Embryonic facial prominence (tissue), 1 donor: Measurements from ENCODE around the gene VANGL2.
A peak's percentile ranks its signal among the peaks of the same experiment; 100 is the strongest.

Experiments
- DNase-seq: peaks from one replicate; pipeline ENCODE4 v3.0.0-alpha.2; 2016; ENCODE audit errors: extremely low spot score

The VANGL2 gene

DNA sequence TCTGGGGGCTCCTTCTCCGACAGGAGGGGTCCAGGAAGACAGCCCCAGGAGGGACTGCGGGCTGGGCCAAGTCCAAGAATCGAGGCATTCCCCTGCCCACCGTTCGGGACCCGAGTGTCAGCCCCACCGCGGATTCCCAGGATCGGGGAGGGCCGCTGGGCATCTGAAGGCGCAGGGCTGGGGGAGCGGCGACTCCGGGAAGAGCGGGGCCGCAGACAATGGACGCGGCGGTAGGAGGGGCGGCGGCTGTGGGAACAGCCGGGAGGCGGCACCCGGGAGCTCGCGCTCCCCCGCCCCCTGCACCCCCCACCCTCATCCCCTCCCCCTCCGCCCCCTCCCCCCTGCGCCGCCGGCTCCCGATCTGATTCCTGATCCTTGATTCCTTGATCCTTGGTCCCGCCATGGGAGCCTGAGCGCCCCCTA, at the start of gene VANGL2:
VANGL2 (plus strand) TSS at position 342 of the 423 bp plus-strand sequence. CDS start 15,274 bp downstream, outside the sequence.
- DNase-seq: peak; percentile 69

DNA sequence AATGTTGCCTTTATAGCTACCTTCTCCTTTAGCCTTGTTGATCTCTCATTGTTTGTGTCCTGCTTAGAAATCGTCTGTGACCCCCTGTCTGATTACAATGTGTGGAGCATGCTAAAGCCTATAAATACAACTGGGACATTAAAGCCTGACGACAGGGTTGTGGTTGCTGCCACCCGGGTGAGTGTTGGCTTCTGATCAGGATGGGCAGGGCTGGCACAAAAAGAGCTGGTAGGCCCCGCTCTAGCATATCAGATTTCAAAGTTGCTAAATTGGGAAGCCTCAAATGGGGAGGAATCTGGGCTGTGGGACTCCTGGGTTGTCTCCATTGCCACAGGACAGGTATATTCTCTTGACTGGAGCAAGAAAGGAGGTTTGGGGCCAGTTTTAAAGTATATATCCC, 48.7 kb upstream of the VANGL2 start:
- no peak for DNase-seq

DNA sequence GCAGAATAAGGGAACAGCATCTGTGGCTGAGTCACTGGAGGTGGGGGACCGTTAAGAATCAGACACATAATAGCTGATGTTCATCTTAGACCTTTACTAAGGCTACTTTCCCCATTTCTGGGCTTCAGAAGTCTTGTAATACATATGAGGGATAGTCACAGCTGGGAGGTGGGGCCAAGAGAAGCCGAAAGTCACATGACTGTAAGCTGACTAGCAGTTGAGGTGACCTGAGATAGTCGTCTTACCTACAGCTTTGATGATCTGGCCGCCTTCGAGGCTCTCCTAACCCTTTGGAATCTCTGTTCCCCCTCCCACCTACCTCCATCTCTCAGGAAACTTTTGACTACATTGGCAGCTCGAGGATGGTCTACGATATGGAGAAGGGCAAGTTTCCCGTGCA, 47.8 kb upstream of the VANGL2 start:
- no peak for DNase-seq

DNA sequence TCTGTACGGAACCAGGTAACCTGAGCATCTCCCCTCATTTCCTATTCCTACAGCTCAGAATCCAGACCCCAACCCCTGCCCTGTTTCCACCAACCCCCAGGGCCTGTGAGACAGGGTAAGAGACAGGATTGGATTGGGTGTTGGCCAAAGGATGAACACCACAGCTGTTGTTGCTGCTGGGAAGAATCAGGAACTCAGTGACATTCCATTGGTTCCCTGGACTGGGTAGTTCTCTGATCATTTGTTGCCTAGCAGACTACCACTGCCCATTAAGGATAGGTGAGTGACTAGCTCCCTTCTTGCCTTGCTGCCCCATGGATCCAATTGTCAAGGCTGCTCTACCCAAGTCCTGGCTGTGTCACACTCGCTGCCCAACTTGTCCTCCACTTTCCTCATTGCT, 47.1 kb upstream of the VANGL2 start:
- DNase-seq: no peak

DNA sequence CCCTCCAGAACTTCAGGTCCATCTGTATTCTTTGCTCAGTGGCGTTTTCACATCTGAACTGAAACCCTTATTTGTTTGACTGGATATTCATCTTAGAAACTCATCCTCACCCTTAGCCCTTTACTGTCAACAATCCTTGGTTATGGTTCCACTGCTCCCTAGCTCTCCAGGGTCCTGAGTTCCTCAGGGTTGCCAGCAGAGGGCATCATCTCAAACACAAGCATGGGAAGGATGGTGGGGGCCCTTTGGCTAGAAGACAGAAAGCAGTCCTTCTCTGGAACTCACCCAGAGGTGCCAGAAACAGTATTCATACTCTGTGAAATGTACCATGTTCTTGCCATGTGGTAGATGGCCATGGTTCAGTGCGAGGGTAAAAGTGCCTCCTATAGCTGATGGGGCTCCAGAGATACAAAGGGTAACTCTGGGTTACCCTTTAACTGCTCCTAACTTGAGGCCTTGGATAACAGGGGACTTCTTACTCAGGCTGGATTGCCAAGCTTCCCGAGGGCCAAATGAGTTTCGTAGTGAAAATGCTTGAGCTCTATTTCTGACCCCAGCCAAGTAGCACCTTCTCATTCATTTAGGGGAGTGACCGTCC, 45.9 kb upstream of the VANGL2 start:
- DNase-seq: no peak

DNA sequence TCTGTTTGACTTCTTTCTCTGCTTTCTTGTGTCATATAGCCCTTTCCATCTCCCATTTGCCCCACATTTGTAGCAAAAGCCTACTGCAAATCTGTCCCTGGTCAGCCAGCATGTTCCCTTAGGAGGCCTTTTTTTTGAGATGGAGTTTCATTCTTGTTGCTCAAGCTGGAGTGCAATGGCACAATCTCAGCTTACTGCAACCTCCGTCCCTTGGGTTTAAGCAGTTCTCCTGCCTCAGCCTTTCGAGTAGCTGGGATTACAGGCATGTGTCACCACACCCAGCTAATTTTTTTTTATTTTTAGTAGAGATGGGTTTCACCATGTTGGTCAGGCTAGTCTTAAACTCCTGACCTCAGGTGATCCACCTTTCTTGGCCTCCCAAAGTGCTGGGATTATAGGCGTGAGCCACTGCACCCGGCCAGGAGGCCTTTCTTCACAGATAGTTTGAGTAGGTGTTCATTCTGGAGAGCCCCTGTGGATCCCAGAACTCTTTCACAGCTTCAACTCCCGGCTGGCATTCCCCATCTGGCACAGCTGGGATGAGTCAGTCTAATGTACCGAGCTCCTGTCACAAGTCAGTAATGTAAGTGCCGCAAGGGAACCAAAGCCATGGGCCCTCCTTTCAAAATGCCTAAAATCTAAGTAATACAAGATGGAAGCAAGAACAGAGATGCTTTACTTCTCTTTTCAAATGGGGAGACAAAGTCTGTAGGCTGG, 42.9 kb upstream of the VANGL2 start:
- no peak for DNase-seq

DNA sequence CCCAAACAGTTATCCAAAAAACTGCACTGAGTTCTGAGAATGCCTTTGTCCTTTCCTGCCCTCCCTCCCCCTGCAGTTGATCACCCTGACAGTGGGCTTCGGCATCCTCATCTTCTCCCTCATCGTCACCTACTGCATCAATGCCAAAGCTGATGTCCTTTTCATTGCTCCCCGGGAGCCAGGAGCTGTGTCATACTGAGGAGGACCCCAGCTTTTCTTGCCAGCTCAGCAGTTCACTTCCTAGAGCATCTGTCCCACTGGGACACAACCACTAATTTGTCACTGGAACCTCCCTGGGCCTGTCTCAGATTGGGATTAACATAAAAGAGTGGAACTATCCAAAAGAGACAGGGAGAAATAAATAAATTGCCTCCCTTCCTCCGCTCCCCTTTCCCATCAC, 42.3 kb upstream of the VANGL2 start:
- DNase-seq: no peak

DNA sequence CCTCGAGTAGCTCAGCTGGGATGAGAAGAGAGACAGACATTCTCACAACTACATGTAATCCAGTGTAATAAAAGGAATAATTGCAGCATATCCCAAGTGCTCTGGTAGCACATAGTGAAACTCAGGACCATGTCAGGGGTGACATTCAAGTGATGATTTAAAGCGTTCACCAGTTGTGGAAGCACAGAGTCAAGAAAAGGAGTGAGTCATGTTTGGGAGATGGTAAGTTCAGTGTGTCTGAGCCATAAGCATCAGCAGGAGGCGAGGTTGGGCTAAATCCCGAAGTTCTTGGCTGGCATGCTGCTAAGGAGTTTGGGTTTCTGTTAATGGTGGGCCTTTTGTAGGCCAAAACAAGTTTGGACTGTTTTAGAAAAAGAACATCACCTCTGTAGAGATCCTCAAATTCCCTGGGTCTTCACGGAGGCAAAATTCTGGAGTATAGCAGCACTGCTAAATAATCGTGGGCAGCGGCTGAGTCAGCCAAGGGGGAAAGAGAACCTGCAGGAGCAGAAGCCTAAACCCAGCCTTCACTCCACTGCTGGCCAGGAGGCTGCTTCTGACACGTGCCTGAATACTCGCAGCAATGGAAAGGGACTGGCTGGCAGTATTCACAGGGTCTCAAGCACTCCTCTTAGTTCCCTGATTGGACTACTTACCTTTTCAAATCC, 40.7 kb upstream of the VANGL2 start:
- no peak for DNase-seq

DNA sequence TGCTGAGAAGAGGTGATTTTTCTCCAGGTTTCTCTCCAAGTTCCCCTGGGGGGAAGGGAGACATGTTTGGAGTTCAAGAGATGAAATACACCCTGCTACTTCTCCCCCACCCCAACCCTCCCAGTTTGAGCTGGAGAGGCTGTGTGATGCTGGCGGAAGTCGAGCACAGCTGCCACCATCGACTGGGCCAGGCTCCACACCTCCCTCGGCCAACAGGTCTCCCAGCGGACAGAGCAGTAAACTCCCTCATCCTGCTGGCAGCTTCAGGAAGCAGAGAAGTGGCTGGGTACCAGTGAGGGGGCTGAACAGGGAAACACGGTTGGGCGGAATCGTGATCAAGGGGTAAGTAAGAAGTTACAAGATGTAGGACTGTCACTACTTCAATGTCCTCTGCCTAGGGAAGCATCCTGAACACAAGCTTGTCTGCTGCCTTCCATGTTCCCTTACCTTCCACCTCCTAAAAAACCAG, 40.1 kb upstream of the VANGL2 start:
- DNase-seq: no peak

DNA sequence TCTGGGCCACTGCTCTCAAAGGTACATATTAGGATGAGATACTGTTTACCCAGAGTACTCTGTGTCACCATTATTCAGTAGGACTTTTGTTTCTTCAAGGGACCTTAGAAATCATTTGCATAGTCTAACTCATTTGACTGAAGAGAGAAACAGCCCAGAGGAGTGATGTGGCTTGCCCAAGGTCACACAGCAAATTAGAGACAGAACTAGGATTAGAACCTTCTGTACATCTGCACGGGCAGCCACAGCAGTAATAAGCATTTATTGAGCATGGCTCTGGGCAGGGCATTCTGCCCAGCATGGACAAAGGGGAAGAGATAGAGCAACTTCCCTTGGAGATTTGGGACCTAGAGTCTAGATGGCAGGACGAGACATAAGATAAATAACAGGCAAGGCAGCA, 39.2 kb upstream of the VANGL2 start:
- DNase-seq: no peak

DNA sequence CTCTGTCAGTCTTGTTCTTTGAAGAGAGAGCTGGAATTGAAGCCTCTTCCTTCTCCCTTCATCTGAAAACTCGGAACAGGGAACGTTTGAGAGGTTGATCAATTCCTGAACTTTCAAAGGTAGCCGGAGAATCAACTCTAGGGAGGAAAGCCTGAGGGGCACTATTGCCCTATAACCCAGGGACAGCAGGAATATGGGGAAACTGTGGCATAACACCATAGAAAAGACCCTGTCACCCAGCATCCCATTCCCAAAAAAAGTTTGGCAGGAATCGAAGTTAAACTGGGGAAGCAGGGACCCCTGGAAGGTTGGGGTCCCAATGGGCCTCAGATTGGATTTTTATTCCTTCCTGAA, 38.6 kb upstream of the VANGL2 start:
- no peak for DNase-seq

DNA sequence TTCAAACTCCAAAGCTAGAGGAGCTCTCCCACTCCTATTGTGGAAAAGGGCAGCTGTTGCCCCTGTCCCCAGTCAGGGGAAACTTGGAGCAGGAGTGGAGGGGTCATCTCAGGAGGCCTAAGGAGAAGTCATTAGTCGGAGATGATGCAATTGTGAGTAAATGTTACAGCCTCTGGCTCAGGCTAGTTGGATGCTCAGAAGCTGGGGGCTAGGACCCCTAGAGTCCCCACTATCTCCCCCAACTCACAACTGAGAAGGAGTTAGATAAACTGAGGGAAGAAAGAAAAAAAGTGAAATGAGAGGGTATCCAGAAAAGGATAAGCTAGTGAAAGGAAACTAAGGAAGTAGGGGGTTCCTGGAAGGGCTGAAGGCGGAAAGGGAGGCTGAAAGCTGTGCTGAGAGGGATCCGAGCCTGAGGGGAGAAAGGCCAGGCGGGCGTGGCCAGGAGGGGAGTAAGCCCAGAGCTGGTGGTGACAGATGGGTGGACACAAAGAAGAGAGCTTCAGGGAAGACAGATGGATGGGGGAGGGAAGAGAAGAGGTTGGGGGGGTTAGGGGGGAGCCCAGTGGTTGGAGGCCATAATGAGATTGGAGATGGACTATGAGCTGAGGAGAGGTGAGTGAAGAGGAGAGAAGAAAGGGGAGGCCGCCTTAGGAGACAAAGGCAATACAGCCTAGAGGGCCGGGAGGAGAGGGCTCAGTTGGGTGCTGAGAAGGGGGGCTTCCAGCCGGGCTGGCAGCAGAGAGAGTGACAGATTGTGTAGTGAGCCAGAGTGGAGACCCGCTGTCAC, 38.0 kb upstream of the VANGL2 start:
- DNase-seq: no peak

DNA sequence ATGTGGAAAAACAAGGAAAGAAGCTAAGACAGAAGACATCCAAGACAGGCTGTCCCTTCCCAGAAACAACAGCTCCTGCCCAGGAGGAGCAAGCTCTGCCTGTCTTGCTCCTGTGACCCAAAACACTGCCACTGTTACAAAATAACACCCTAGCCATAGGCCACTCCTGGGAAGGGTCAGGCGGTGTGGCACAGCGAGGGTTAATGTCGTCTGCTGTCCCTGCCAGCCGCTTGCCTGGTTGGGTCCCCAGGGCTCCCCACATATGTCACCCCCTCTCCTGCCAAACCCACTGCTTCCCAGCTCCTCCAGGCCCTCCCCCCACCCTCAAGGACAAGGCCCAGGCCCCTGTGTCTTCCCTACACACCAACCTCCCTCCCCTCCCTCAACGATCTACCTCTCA, 37.4 kb upstream of the VANGL2 start:
- no peak for DNase-seq

DNA sequence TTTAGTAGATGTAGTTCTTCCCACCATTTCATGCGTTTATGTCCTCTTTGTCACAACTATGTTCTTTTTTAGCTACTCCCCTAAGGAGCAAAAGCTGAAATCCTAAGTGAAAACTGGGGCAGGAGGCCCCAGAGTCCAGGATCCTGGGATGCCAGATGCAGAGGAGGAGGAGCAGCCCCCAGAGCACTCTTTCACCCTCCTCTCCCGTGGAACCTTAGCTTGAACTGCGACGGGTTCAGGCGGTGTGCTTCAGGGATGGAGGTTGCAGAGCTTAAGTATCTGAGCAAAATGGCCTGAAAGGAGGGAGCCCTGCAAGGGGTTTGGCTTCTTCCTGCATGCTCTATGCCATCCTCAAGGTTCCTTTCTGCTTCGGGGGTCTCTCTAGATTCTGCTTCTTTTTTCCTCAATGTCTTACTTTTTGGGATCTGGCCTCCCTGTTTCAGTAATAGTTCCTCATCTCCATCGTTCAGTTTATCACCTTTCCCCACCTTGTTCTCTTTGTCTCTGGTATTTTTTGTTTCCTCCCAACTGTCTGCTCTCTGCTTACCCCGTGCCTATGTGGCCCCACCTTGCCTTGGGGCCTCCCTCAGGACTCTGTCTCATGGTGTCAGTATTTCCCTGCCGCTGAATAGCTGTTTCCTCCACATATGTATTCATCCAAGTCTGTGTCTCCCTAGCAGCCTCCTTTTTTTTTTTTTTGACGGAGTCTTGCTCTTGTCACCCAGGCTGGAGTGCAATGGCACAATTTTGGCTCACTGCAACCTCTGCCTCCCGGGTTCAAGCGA, 36.2 kb upstream of the VANGL2 start:
- no peak for DNase-seq

DNA sequence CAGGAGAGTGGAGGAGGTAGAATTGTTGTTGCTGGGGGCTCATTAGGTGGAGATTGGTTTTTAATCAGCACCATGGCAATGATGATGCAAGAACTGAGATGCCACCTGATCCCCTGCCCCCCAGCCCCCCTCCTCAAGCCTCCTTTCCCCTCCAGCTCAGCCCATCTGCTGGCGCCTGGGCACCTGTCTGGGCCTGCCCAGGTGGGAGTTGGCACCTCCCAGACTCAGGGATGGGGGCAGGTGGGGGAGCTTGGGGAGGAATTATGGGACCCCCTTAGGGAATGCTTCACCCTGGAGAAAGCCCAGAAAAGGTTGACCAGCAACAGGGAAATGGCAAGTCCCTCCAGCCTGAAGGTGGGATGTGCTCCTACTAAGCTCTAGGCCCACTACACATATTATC, 35.0 kb upstream of the VANGL2 start:
- DNase-seq: no peak

DNA sequence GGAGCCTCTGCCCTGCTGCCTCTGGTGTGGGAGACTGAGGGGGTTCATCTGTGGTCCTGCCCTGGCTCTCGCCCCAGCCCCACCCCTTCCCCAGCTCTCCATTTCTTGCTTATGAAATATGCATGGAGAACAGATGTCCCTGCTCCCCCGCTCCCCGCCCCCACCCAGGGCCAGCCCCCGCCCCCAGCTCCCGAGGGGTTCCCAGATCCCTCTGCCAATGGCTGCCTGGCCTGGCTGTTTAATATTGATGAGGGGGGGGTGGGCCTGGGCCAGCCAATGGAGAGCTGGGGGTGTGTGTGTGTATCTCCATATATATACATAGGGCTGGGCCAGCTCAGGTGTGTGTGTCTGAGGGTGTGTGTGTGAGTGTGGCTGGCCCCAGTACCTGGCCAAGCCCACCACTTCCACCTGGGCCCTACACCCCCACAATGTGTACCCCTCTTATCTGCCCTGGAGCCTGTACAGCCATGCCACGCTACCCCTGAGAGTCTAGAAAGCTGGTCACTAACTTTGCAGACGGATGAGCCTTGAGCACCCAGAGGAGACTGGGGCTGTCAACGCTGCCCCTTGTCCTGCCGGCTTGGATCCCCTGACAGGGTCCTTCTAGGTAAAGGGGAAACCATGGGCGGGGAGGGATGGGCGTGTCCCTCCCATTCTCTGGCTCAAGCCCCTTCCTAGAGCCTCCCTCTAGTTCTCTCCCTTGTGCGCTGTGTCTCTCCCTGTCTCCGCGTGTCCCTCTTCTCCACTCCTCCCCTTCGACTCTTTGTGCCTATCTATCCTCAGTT, 33.4 kb upstream of the VANGL2 start, which contains the start of gene NHLH1:
NHLH1 (plus strand) TSS at position 341 of the 785 bp plus-strand sequence. CDS start 3,661 bp downstream, outside the sequence.
- DNase-seq: no peak

DNA sequence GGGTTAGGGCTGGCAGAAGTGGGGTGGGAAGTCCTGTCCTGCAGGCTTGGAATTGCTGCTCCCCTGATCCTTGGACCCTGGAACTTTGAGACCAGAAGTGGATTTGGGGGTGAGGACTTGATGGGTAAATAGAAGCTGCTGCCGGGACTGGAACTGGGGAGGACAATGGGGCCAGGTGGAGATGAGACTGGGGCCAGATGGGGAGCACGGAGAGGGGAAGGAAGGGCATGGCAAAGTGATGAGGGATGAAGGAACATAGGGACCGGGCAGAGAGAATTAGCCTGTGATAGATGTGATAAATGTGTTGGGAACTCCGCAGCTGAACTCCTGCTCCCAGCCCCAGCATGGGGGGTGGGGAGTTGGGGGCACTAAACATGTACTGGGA, 32.9 kb upstream of the VANGL2 start:
- DNase-seq: no peak

DNA sequence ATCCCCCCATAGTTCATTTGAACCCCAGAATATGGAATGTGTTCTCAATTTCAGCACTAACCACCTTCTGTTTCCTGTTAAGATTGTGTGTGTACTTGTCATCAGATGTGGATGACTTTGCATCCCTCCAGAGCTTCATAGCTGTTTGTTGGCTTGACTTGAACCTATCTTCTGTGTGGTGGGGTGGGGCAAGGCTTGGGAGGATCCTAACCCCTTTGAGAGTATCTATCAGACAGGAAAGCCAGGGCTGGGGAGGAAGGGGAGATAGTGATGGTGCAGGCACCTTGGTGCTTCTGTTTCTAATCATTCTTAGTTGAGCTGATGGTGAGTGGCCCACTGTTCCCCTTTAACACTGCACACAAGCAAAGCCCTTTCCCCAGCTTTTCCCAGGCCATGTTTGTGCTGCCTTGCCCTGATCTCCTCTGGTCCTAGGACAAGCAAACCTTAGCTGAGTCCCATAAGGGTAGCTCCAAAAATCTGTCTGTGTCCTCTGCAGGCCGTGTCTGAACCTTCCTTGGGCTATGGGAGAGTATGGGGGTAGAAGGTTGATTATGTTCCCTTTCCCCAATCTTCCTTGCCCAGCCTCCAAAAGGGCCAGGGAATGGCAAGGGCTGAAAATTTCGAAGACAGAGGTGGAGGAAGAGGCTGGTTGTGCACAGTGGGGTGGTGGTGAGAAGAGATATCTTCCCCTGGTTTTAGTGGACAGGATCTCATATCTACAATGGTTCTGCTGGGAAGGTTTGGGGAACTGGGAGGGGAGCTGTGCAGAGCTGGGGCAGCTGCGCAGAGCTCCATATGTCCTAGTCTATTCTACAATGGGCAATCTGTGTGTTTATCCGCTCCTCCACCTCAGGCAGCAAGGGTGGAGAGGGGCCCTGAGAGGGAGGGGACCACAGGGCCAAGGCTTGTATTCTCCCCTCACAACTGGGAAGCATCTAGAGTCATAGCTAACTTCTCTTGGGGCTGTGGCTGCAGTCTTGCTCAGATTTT, 32.1 kb upstream of the VANGL2 start:
- no peak for DNase-seq

DNA sequence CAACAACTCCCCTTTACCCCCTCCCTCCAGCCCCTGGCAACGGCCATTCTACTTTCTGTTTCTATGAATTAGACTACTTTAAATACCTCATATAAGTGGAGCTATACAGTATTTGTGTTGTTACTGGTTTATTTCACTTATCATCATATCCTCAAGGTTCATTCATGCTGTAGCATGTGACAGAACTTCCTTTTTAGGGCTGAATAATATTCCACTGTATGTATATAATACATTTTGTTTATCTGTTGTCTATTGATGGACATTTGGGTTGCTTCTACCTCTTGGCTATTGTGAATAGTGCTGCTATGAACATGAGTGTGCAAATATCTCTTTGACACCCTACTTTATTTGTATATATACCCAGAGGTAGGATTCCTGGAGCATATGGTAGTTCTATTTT, 31.3 kb upstream of the VANGL2 start:
- no peak for DNase-seq
